ENCODE data around the gene CLEC20A. TPM values are rescaled to one million over a fixed set of nuclear protein-coding genes. Genes with fewer than 3 reads are reported as not detected.

The CLEC20A gene
- total and polyA plus RNA-seq, 2 of the 8 experiments (the other 6 are each of a cell fraction or from before 2014, with no cell fraction given), result not detected

- Histone ChIP-seq H2BK12ac (ENCODE audit: low read depth, low read length) (peak overlapping the region; percentile 60; the same call in 1 of the 2 replicates), H3K79me2 (ENCODE audit: control insufficient read depth in 1 of 2, insufficient read depth in 2 of 2, low read length in 2 of 2) (no peaks in the 10 kb centered on the region), H2BK5ac (ENCODE audit: low read depth, low read length) (no peak overlapping the region), H3K4me3 (ENCODE audit: extremely low read depth in 1 of 4, insufficient read depth in 2 of 4, low read depth in 3 of 4, low read length in 4 of 4) (no peak overlapping the region), H2AFZ (ENCODE audit: low read length) (no peak overlapping the region), H3K9me3 (ENCODE audit: insufficient read depth in 2 of 2, low read depth in 1 of 2, low read length in 1 of 2) (no peaks in the 10 kb centered on the region), H3K27me3 (replicated peaks in 1 of 4; ENCODE audit: control insufficient read depth in 3 of 4, extremely low read depth in 1 of 4, insufficient read depth in 3 of 4, low read length in 3 of 4) (no peaks in the 10 kb centered on the region; a peak in 1 of 7 replicates), H3K27ac (ENCODE audit: low read depth, low read length) (no peak overlapping the region), H2AK5ac (ENCODE audit: low read depth, low read length) (no peak overlapping the region), H4K8ac (ENCODE audit: extremely low read depth, insufficient read depth, low read length) (no peak overlapping the region), H4K5ac (ENCODE audit: insufficient read length, low read depth, low read length) (no peak overlapping the region), H3K36me3 (ENCODE audit: control insufficient read depth in 2 of 4, insufficient read depth in 4 of 4, low read length in 3 of 4) (no peaks in the 10 kb centered on the region), H4K91ac (replicated peaks; ENCODE audit: insufficient read length, low read length) (no peak overlapping the region), H3K4me2 (ENCODE audit: insufficient read depth in 1 of 2, low read depth in 2 of 2, low read length in 2 of 2) (no peak overlapping the region), H2BK15ac (ENCODE audit: low read length) (no peak overlapping the region), H3K4me1 (replicated peaks in 1 of 4; ENCODE audit: control insufficient read depth in 3 of 4, insufficient read depth in 4 of 4, low read length in 3 of 4) (peaks cover 0 to 8% (median 3%) of the 10 kb centered on the region in 4 experiments; a peak in 2 of 7 replicates), H3K23me2 (ENCODE audit: low read depth, low read length) (peaks cover 10% of the 10 kb centered on the region), H2BK120ac (replicated peaks; ENCODE audit: low read depth, low read length) (no peak overlapping the region), H3K18ac (ENCODE audit: extremely low read depth, low read length) (no peak overlapping the region), H4K20me1 (replicated peaks in 1 of 2; ENCODE audit: control insufficient read depth in 1 of 2, insufficient read depth in 2 of 2, low read length in 2 of 2) (no peaks in the 10 kb centered on the region), H3K9ac (replicated peaks in 1 of 4; ENCODE audit: extremely low read depth in 1 of 4, low read depth in 3 of 4, low read length in 3 of 4) (no peak overlapping the region), H3K79me1 (ENCODE audit: low read depth, low read length) (no peaks in the 10 kb centered on the region), H3K14ac (ENCODE audit: insufficient read length) (no peak overlapping the region), H3K4ac (replicated peaks; ENCODE audit: insufficient read length, low read depth, low read length) (no peak overlapping the region), H3K56ac (replicated peaks; ENCODE audit: insufficient read length, low read depth, low read length) (no peak overlapping the region), H3K23ac (ENCODE audit: insufficient read length) (no peak overlapping the region), H2BK20ac (ENCODE audit: low read length) (no peak overlapping the region)
- ChIA-PET POLR2A (ENCODE audit: partially characterized antibody) (interaction anchor here (6.0 kb wide), 1 partner anchor 186 kb away, joined by 21 read pairs; the partner anchor contains the start of gene RALGPS2), CTCF (ENCODE audit: partially characterized antibody) (interaction anchor here (0.8 to 9.1 kb wide), 11 partner anchors 9 to 539 kb away, joined by 3 to 92 read pairs (median 6); no protein-coding TSS in a partner anchor)
- WGBS, 2 experiments (ENCODE audit: extremely low coverage in 1 of 2, insufficient coverage in 1 of 2, insufficient read length in 1 of 2, insufficient replicate concordance in 2 of 2, low coverage in 1 of 2, low lambda C conversion rate in 2 of 2, missing lambda C conversion rate in 1 of 2), result 90% methylated on average over 7 of the region's 7 CpGs; no CpG with 5 or more reads in 1 of the 2 experiments
- FAIRE-seq, result no peak
- DNase-seq (ENCODE audit: low read depth in 1 of 2, low spot score in 2 of 2), result no peak
- no peak for TF ChIP-seq SIX5 (IDR thresholded peaks at IDR 0.05; ENCODE audit: low read depth, low read length)
- no peak for TF ChIP-seq JUND (IDR thresholded peaks at IDR 0.05; ENCODE audit: low read length)
- no peak for TF ChIP-seq ATF2 (IDR thresholded peaks at IDR 0.05; ENCODE audit: low read length)
- no peak for TF ChIP-seq POLR2AphosphoS5 (IDR thresholded peaks at IDR 0.05; ENCODE audit: low read depth, low read length)
- TF ChIP-seq CBX8 (IDR thresholded peaks at IDR 0.05; ENCODE audit: borderline replicate concordance, low read depth, low read length), result no peak
- TF ChIP-seq SUZ12 (IDR thresholded peaks at IDR 0.05; ENCODE audit: low read length), result no peak
- no peak for TF ChIP-seq SP1 (IDR thresholded peaks at IDR 0.05; ENCODE audit: low read depth, low read length)
- TF ChIP-seq FOSL1 (IDR thresholded peaks at IDR 0.05; ENCODE audit: insufficient read depth, low read depth, low read length), result no peak
- no peak for TF ChIP-seq NRF1 (IDR thresholded peaks at IDR 0.05; ENCODE audit: low read depth, low read length)
- no peak for TF ChIP-seq ZNF274 (IDR thresholded peaks at IDR 0.05; ENCODE audit: borderline replicate concordance, extremely low read depth, low read length)
- no peak for TF ChIP-seq EZH2 (IDR thresholded peaks at IDR 0.05; ENCODE audit: low read depth, low read length, severe bottlenecking)
- TF ChIP-seq CBX5 (IDR thresholded peaks at IDR 0.05; ENCODE audit: low read depth, low read length), result no peak
- TF ChIP-seq SIRT6 (IDR thresholded peaks at IDR 0.05; ENCODE audit: low read length), result no peak
Observed at GRCh38 chr1:178539291-178539690, 42.5 kb upstream of the CLEC20A start.

Data from H1 (cell line).